Activated CD8-positive, alpha-beta memory T cell treated with anti-CD3 and anti-CD28 coated beads, Interleukin-2, amount 50 U/mL, for 4 hours (primary cell): ENCODE measurements around the gene RNF167.

Source experiments
- DNase-seq: peaks from one replicate; pipeline ENCODE4 v3.0.0-alpha.2; 2020

RNF167 gene

GRCh38 chr17:4986951-4987766 lies 47.1 kb downstream of the RNF167 start, which contains the start of gene CAMTA2:
Gene CAMTA2 (minus strand): TSS chr17:4987675. CDS start chr17:4986222, 1,453 bp downstream.
- DNase-seq, result peak; percentile 91

GRCh38 chr17:4987767-4988567 lies 47.9 kb downstream of the RNF167 start:
- no peak for DNase-seq

GRCh38 chr17:4994081-4994595 lies 54.1 kb downstream of the RNF167 start:
- no peak for DNase-seq
